H54 (cell line): ENCODE data around the gene MPP2.
A peak's percentile ranks its signal among the peaks of the same experiment; 100 is the strongest.

Source experiments
- DNase-seq: peaks from one replicate; pipeline ENCODE4 v3.0.0; 2011; ENCODE audit warnings: low spot score, mixed read lengths; ENCODE audit not compliant: insufficient read length
- FAIRE-seq: peaks from 3 replicates; lab custom pipeline; 2011; peaks lifted over from hg19 to GRCh38; lab: Jason Lieb, UNC
- POLR2A ChIP-seq: IDR thresholded peaks from 2 replicates; pipeline ENCODE4 v1.6.1; 2011; ENCODE audit warnings: low read depth, mild to moderate bottlenecking, low read length

MPP2 gene

GRCh38 chr17:43918026-43918389 is 10.7 kb upstream of the MPP2 start:
- FAIRE-seq, result no peak
- TF ChIP-seq POLR2A, result no peak
- DNase-seq, result no peak

- FAIRE-seq (no peak), DNase-seq (no peak)
- TF ChIP-seq POLR2A, result no peak
Observed at GRCh38 chr17:43917348-43918025, 10.2 kb upstream of the MPP2 start.

GRCh38 chr17:43917016-43917347 is 9.6 kb upstream of the MPP2 start:
- no peak for DNase-seq
- no peak for FAIRE-seq
- no peak for TF ChIP-seq POLR2A

- no peak for FAIRE-seq
- no peak for DNase-seq
- no peak for TF ChIP-seq POLR2A
Observed at GRCh38 chr17:43916385-43916784, 9.0 kb upstream of the MPP2 start.

- FAIRE-seq, result no peak
- TF ChIP-seq POLR2A, result no peak
- no peak for DNase-seq
Observed at GRCh38 chr17:43915559-43915958, 8.2 kb upstream of the MPP2 start.

GRCh38 chr17:43914451-43914850 is 7.1 kb upstream of the MPP2 start:
- no peak for FAIRE-seq
- DNase-seq, result no peak
- no peak for TF ChIP-seq POLR2A

- TF ChIP-seq POLR2A, result no peak
- DNase-seq (no peak), FAIRE-seq (no peak)
Observed at GRCh38 chr17:43913584-43913983, 6.2 kb upstream of the MPP2 start.

GRCh38 chr17:43912635-43913304 is 5.4 kb upstream of the MPP2 start:
- DNase-seq (no peak), FAIRE-seq (no peak)
- no peak for TF ChIP-seq POLR2A

GRCh38 chr17:43911904-43912303 is 4.6 kb upstream of the MPP2 start:
- no peak for FAIRE-seq

GRCh38 chr17:43909537-43910231 is 2.3 kb upstream of the MPP2 start:
- DNase-seq (no peak), FAIRE-seq (no peak)
- no peak for TF ChIP-seq POLR2A

More at GRCh38 chr17:43911904-43912303, 4.6 kb upstream of the MPP2 start:
- DNase-seq, result no peak
- TF ChIP-seq POLR2A, result no peak

- TF ChIP-seq POLR2A, result no peak
- DNase-seq, result peak; percentile 71
- FAIRE-seq, result no peak
Observed at GRCh38 chr17:43907998-43908721, 824 bp upstream of the MPP2 start.

- DNase-seq, result no peak
- no peak for FAIRE-seq
- TF ChIP-seq POLR2A, result no peak
Observed at GRCh38 chr17:43906951-43907424, 348 bp downstream of the MPP2 start.

GRCh38 chr17:43905985-43906852 is 1.1 kb downstream of the MPP2 start:
- FAIRE-seq, result no peak
- no peak for TF ChIP-seq POLR2A
- peak; percentile 47 for DNase-seq
